OCI-LY3 (cell line): Measurements from ENCODE around the gene PPP1R12B.

Source experiments
- H2AFZ ChIP-seq: fragments of 200-600, 300-600 bp; shearing (Covaris generic); 2 replicates; pipeline ENCODE4 v1.6.0; 2014; ENCODE audit warnings: antibody characterized with exemption, low read depth, low read length
- H3K27ac ChIP-seq: fragments of 200-600, 300-600 bp; sonication (generic); 2 replicates; pipeline ENCODE4 v1.5.1; 2014; ENCODE audit warnings: mild to moderate bottlenecking, low read length, moderate library complexity, mixed read lengths
- H3K27me3 ChIP-seq: fragments of 200-600, 300-600 bp; sonication (generic); 2 replicates; pipeline ENCODE4 v1.6.1; 2014; ENCODE audit warnings: low read depth, low read length, mixed read lengths
- H3K36me3 ChIP-seq: fragments of 200-600, 300-600 bp; sonication (generic); replicated peaks from 2 replicates; pipeline ENCODE3; 2014; ENCODE audit warnings: low read depth, low read length, mixed read lengths
- H3K4me1 ChIP-seq: fragments of 300-600, 200-600 bp; sonication (generic); 2 replicates; pipeline ENCODE4 v1.6.1; 2014; ENCODE audit warnings: low read length, mixed read lengths
- H3K4me2 ChIP-seq: fragments of 200-600, 300-600 bp; sonication (generic); 2 replicates; pipeline ENCODE4 v1.6.1; 2014; ENCODE audit warnings: low read length, mixed read lengths
- H3K4me3 ChIP-seq: fragments of 300-600, 200-600 bp; sonication (generic); 2 replicates; pipeline ENCODE4 v1.5.1; 2014; ENCODE audit warnings: antibody characterized with exemption, mild to moderate bottlenecking, low read length, moderate library complexity
- H3K79me2 ChIP-seq: fragments of 300-600, 200-600 bp; shearing (Covaris generic); 2 replicates; pipeline ENCODE4 v1.6.1; 2014; ENCODE audit warnings: mild to moderate bottlenecking, low read length, mixed read lengths
- H3K9ac ChIP-seq: fragments of 300-600, 200-600 bp; shearing (Covaris generic); 2 replicates; pipeline ENCODE4 v1.6.0; 2014; ENCODE audit warnings: mild to moderate bottlenecking, low read length, moderate library complexity
- H3K9me3 ChIP-seq: fragments of 200-600, 300-600 bp; shearing (Covaris generic); 2 replicates; pipeline ENCODE4 v1.6.1; 2014; ENCODE audit warnings: low read length, mixed read lengths; ENCODE audit not compliant: insufficient read depth
- H4K20me1 ChIP-seq: fragments of 200-600, 300-600 bp; sonication (generic); 2 replicates; pipeline ENCODE4 v1.6.1; 2016; ENCODE audit warnings: low read length, mixed read lengths; ENCODE audit not compliant: insufficient read depth
- EZH2phosphoT487 ChIP-seq: fragments of 200-600 bp; shearing (Covaris generic); IDR thresholded peaks from 2 replicates; pipeline ENCODE4 v1.6.1; 2018; ENCODE audit warnings: antibody characterized with exemption, mixed run types, low read depth
- TF ChIP-seq, protein P1 (sequence below): fragments of 200-600, 300-600 bp; sonication (generic); IDR thresholded peaks from 2 replicates; pipeline ENCODE4 v1.5.1; 2014; ENCODE audit warnings: antibody characterized with exemption, low read length, low read depth

PPP1R12B gene, protein sequence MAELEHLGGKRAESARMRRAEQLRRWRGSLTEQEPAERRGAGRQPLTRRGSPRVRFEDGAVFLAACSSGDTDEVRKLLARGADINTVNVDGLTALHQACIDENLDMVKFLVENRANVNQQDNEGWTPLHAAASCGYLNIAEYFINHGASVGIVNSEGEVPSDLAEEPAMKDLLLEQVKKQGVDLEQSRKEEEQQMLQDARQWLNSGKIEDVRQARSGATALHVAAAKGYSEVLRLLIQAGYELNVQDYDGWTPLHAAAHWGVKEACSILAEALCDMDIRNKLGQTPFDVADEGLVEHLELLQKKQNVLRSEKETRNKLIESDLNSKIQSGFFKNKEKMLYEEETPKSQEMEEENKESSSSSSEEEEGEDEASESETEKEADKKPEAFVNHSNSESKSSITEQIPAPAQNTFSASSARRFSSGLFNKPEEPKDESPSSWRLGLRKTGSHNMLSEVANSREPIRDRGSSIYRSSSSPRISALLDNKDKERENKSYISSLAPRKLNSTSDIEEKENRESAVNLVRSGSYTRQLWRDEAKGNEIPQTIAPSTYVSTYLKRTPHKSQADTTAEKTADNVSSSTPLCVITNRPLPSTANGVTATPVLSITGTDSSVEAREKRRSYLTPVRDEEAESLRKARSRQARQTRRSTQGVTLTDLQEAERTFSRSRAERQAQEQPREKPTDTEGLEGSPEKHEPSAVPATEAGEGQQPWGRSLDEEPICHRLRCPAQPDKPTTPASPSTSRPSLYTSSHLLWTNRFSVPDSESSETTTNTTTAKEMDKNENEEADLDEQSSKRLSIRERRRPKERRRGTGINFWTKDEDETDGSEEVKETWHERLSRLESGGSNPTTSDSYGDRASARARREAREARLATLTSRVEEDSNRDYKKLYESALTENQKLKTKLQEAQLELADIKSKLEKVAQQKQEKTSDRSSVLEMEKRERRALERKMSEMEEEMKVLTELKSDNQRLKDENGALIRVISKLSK

DNA sequence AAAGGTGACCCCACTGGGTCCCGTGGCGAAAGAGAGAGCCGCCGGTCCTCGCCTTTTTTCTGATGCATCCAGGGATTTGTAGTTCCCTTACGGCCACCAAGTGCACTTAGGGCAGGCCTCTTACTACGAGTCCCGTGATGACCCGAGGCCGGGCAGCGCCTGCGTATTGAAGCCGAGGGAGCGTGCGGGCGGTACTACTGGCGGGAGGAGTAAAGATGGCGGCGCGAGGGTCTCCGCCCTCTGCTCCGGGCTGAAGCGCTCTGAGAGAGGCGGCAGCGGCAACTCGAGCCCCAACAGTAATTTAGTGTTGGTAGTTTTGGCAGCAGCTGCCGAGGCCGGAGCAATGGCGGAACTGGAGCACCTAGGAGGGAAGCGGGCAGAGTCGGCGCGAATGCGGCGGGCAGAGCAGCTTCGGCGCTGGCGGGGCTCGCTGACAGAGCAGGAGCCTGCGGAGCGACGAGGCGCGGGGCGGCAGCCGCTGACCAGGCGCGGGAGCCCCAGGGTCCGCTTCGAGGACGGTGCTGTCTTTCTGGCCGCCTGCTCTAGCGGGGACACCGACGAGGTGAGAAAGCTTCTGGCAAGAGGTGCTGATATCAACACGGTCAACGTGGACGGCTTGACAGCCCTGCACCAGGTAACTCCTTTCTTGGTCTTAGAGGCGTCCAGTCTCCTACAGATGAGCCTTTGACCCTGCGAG is at the start of gene PPP1R12B:
Gene PPP1R12B (plus strand): TSS at position 191 of the 697 bp plus-strand sequence. CDS start 153 bp downstream, at position 344.
- Histone ChIP-seq H4K20me1 (no peaks in the 10 kb centered on the region), H3K9me3 (no peaks in the 10 kb centered on the region), H3K36me3 (no peaks in the 10 kb centered on the region), H3K4me1 (peaks cover 14% of the 10 kb centered on the region), H3K4me2 (peak within 1 kb of the TSS; percentile 92), H3K27ac (no peak within 1 kb of the TSS), H3K4me3 (peak within 1 kb of the TSS; percentile 86), H3K9ac (peak within 1 kb of the TSS; percentile 73), H2AFZ (peak within 1 kb of the TSS; percentile 99), H3K79me2 (peaks cover 4% of the 10 kb centered on the region; the same call in 1 of the 2 replicates), H3K27me3 (no peaks in the 10 kb centered on the region)
- TF ChIP-seq, protein P1, sequence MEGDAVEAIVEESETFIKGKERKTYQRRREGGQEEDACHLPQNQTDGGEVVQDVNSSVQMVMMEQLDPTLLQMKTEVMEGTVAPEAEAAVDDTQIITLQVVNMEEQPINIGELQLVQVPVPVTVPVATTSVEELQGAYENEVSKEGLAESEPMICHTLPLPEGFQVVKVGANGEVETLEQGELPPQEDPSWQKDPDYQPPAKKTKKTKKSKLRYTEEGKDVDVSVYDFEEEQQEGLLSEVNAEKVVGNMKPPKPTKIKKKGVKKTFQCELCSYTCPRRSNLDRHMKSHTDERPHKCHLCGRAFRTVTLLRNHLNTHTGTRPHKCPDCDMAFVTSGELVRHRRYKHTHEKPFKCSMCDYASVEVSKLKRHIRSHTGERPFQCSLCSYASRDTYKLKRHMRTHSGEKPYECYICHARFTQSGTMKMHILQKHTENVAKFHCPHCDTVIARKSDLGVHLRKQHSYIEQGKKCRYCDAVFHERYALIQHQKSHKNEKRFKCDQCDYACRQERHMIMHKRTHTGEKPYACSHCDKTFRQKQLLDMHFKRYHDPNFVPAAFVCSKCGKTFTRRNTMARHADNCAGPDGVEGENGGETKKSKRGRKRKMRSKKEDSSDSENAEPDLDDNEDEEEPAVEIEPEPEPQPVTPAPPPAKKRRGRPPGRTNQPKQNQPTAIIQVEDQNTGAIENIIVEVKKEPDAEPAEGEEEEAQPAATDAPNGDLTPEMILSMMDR = no peak
- no peak for TF ChIP-seq EZH2phosphoT487

- H3K4me3 ChIP-seq = no peak overlapping the region
- H3K9ac ChIP-seq = no peak overlapping the region
- no peaks in the 10 kb centered on the region for H3K9me3 ChIP-seq
- TF ChIP-seq EZH2phosphoT487 = no peak
- TF ChIP-seq, protein P1 = no peak
- H3K79me2 ChIP-seq = no peaks in the 10 kb centered on the region
- no peaks in the 10 kb centered on the region for H3K4me1 ChIP-seq
- no peak overlapping the region for H3K27ac ChIP-seq
- no peaks in the 10 kb centered on the region for H4K20me1 ChIP-seq
- H2AFZ ChIP-seq = no peak overlapping the region
- H3K4me2 ChIP-seq = no peak overlapping the region
- H3K27me3 ChIP-seq = peaks cover 2% of the 10 kb centered on the region
- no peaks in the 10 kb centered on the region for H3K36me3 ChIP-seq
Measured at GRCh38 chr1:202302166-202302565, 46.3 kb upstream of the PPP1R12B start.

GRCh38 chr1:202304375-202304774 is 44.1 kb upstream of the PPP1R12B start:
- Histone ChIP-seq H3K9me3 (no peaks in the 10 kb centered on the region), H4K20me1 (no peaks in the 10 kb centered on the region), H2AFZ (no peak overlapping the region), H3K27me3 (no peaks in the 10 kb centered on the region), H3K27ac (no peak overlapping the region), H3K4me2 (no peak overlapping the region), H3K4me3 (no peak overlapping the region), H3K4me1 (no peaks in the 10 kb centered on the region), H3K36me3 (no peaks in the 10 kb centered on the region), H3K79me2 (no peaks in the 10 kb centered on the region), H3K9ac (no peak overlapping the region)
- TF ChIP-seq, protein P1 = no peak
- no peak for TF ChIP-seq EZH2phosphoT487
